Heart left ventricle (tissue), 16 donors: Measurements from ENCODE around the gene TPD52L1. TPM values are rescaled to one million over a fixed set of nuclear protein-coding genes. Genes with fewer than 3 reads are reported as not detected.

Source experiments
- ATAC-seq, 4 donors: fragments of 200-7000 bp; cut with Tn5 transposase; one replicate each; pipeline ENCODE4 v1.9.1; 2020 to 2022; ENCODE audit warnings: moderate library complexity in 4 of 4, mild to moderate bottlenecking in 3 of 4, moderate number of reproducible peaks in 1 of 4
- DNase-seq, 5 donors: peaks; one replicate each; pipeline ENCODE4 v3.0.0-alpha.2; 2020
- H3K27ac ChIP-seq, 12 donors: fragments of 200-600 bp; sonication (generic) in 4 of 12; one replicate each; pipeline versions ENCODE4 v1.5.0 to v1.8.0; 2016 to 2022; ENCODE audit warnings: mild to moderate bottlenecking in 2 of 12
- H3K27me3 ChIP-seq, 9 donors: fragments of 200-600 bp; sonication (generic) in 2 of 9; one replicate each; pipeline versions ENCODE4 v1.5.1 to v1.8.0; 2016 to 2022; ENCODE audit warnings: mild to moderate bottlenecking in 3 of 9
- H3K36me3 ChIP-seq, 9 donors: fragments of 200-600 bp; sonication (generic) in 2 of 9; one replicate each; pipeline versions ENCODE4 v1.5.0 to v1.8.0; 2018 to 2022; ENCODE audit warnings: mild to moderate bottlenecking in 2 of 9
- H3K4me1 ChIP-seq, 12 donors: fragments of 200-600 bp; sonication (generic) in 4 of 12; one replicate each; pipeline versions ENCODE4 v1.5.0 to v1.8.0; 2016 to 2022; ENCODE audit warnings: mild to moderate bottlenecking in 3 of 12
- H3K4me3 ChIP-seq, 12 donors: fragments of 200-600 bp; sonication (generic) in 4 of 12; one replicate each; pipeline versions ENCODE4 v1.5.0 to v1.8.0; 2017 to 2022; ENCODE audit warnings: mild to moderate bottlenecking in 9 of 12, moderate library complexity in 4 of 12
- H3K9me3 ChIP-seq, 12 donors: fragments of 200-600 bp; sonication (generic) in 4 of 12; one replicate each; pipeline versions ENCODE4 v1.5.0 to v1.8.0; 2016 to 2022; ENCODE audit warnings: mild to moderate bottlenecking in 1 of 12
- CTCF ChIP-seq, 12 donors: fragments of 200-600 bp; sonication (generic) in 4 of 12; IDR thresholded peaks; one replicate each; pipeline versions ENCODE4 v1.5.0 to v1.8.0; 2018 to 2022; ENCODE audit warnings: antibody characterized with exemption in 12 of 12, mild to moderate bottlenecking in 5 of 12
- POLR2A ChIP-seq, 2 donors: fragments of 450-650 bp; IDR thresholded peaks; one replicate each; pipeline ENCODE4 v1.6.1; 2017; ENCODE audit warnings: antibody characterized with exemption in 2 of 2, mild to moderate bottlenecking in 2 of 2, moderate library complexity in 2 of 2
- WGBS, 4 donors: extraction: QIAGEN DNeasy Blood & Tissue Kit in 2 of 4; methylation state at CpG; one replicate each; pipeline versions ENCODE4 v1.1.5 to v1.1.7; 2013 to 2018; 5-methylcytosine and 5-hydroxymethylcytosine counted together
- intact Hi-C, 10 donors: fragments of 100-400 bp; cut with DNase I; formaldehyde crosslinking; loops; one replicate each; pipeline versions ENCODE4 v1.11.1 to v1.14.2; 2022
- polyA plus RNA-seq, 2 donors: library from polyadenylated mRNA; stranded (reverse); fragments of 200-250 nt; gene quantifications; one replicate each; pipeline ENCODE4 v1.2.3, GENCODE V29; 2013
- total RNA-seq, 9 donors: library from RNA; depleted of rRNA in 2 of 9; stranded (reverse); fragments of >200 nt in 2 of 9; fragmentation: NEBNext Ultra II Directional in 3 of 9; extraction: Animal tissue kit (Norgen Biotek cat#: 25700) in 3 of 9; gene quantifications; one replicate each; pipeline versions ENCODE4 v1.1.0 to v1.2.4, GENCODE V29; 2016 to 2023
- donor health status: ischemic (EF 13 %, LVEDD 7.1; RV severe dilation, severe dysfunction).
- donor health status: healthy with polysubstance abuse.
- donor health status: DM: no; HTN: yes; CAD: no.
- donor health status: DM: no; HTN: no; CAD: no.
- donor health status: ischemic (EF 25% LVEDD 6.9; RV normal size, moderate dysfunction).
- donor health status: ischemic (EF 25% LVEDD 5.7; RV mildly dilated, moderate dysfunction).
- donor health status: healthy.
- donor health status: DM: yes; HTN: yes; CAD: no.
- donor health status: ischemic (EF 35%, LVEDD 5.7; RV mildly dilated, moderate dysfunction).
- donor health status: nonischemic (EF 11% LVEDD 7.7; RV severe dilation, severe dysfunction).
- donor health status: DM: yes; HTN: yes; CAD: no.
- donor health status: PGD.
- donor health status: ischemic (EF 29% LVEDD 5.4; RV normal size, mild dysfunction).
- donor health status: nonischemic (EF 23%, LVEDD 6.1; RV moderate dilation, normal function).

TPD52L1 gene
- total and polyA plus RNA-seq, 11 donors, result 13.0 to 146 (median 69.2) TPM

GRCh38 chr6:125251516-125252220 is 98.1 kb downstream of the TPD52L1 start:
- no peak for DNase-seq
- Histone ChIP-seq H3K4me3 (no peak overlapping the region), H3K9me3 (no peaks in the 10 kb centered on the region), H3K27ac (no peak overlapping the region), H3K4me1 (peaks cover 0 to 10% (median 3%) of the 10 kb centered on the region in 12 donors), H3K27me3 (no peaks in the 10 kb centered on the region), H3K36me3 (peaks cover 0 to 4% (median 0%) of the 10 kb centered on the region in 9 donors)
- no peak for ATAC-seq
- TF ChIP-seq POLR2A (IDR thresholded peaks at IDR 0.05) (no peak), CTCF (IDR thresholded peaks at IDR 0.05) (no peak)
- WGBS, 4 donors, result 45 to 54% (median 49%) methylated on average over 6 of the region's 6 CpGs
- intact Hi-C loops, result no loop called here

- no peak overlapping the region for H3K27ac ChIP-seq
- no peak for ATAC-seq
- peaks cover 0 to 4% (median 0%) of the 10 kb centered on the region in 9 donors for H3K36me3 ChIP-seq
- H3K4me1 ChIP-seq, result peaks cover 0 to 7% (median 0%) of the 10 kb centered on the region in 12 donors
- TF ChIP-seq CTCF (IDR thresholded peaks at IDR 0.05), result no peak
- no peak for TF ChIP-seq POLR2A (IDR thresholded peaks at IDR 0.05)
- WGBS, 4 donors, result 93 to 100% (median 95%) methylated on average over 1 of the region's 1 CpG
- no peaks in the 10 kb centered on the region for H3K27me3 ChIP-seq
- intact Hi-C loops, result no loop called here
- DNase-seq, result no peak
- no peak overlapping the region for H3K4me3 ChIP-seq
- no peaks in the 10 kb centered on the region for H3K9me3 ChIP-seq
Observed at GRCh38 chr6:125252891-125253290, 99.3 kb downstream of the TPD52L1 start.

GRCh38 chr6:125253881-125254280 is 100.3 kb downstream of the TPD52L1 start:
- Histone ChIP-seq H3K9me3 (no peaks in the 10 kb centered on the region), H3K27me3 (no peaks in the 10 kb centered on the region), H3K4me1 (peaks cover 0 to 7% (median 0%) of the 10 kb centered on the region in 12 donors), H3K27ac (no peak overlapping the region), H3K4me3 (no peak overlapping the region), H3K36me3 (peaks cover 0 to 7% (median 0%) of the 10 kb centered on the region in 9 donors)
- intact Hi-C loops, result no loop called here
- DNase-seq (no peak), ATAC-seq (no peak)
- no peak for TF ChIP-seq POLR2A (IDR thresholded peaks at IDR 0.05)
- no peak for TF ChIP-seq CTCF (IDR thresholded peaks at IDR 0.05)
- WGBS, 4 donors, result 96 to 99% (median 98%) methylated on average over 2 of the region's 2 CpGs

- H3K36me3 ChIP-seq, result peaks cover 0 to 5% (median 0%) of the 10 kb centered on the region in 9 donors
- no peak for DNase-seq
Observed at GRCh38 chr6:125254321-125254720, 100.7 kb downstream of the TPD52L1 start.

More at GRCh38 chr6:125254321-125254720, 100.7 kb downstream of the TPD52L1 start:
- H3K27ac ChIP-seq, result no peak overlapping the region
- peaks cover 0 to 7% (median 0%) of the 10 kb centered on the region in 12 donors for H3K4me1 ChIP-seq
- no peak overlapping the region for H3K4me3 ChIP-seq
- TF ChIP-seq POLR2A (IDR thresholded peaks at IDR 0.05) (no peak), CTCF (IDR thresholded peaks at IDR 0.05) (no peak)
- H3K27me3 ChIP-seq, result no peaks in the 10 kb centered on the region
- intact Hi-C loops, result no loop called here
- no peak for ATAC-seq
- no peaks in the 10 kb centered on the region for H3K9me3 ChIP-seq
- WGBS, 4 donors, result 93 to 99% (median 96%) methylated on average over 3 of the region's 3 CpGs
